A673 (cell line): Measurements from ENCODE around the gene VTCN1.

Source experiments
- EZH2 ChIP-seq: fragments of 200-600 bp; sonication (generic); IDR thresholded peaks from 2 replicates; pipeline ENCODE4 v1.6.1; 2017; ENCODE audit warnings: borderline replicate concordance, low read depth, mild to moderate bottlenecking, mixed read lengths, antibody characterized with exemption, low read length; ENCODE audit not compliant: poor library complexity, severe bottlenecking
- TF ChIP-seq, protein P1 (sequence below): fragments of 300-800, 200-600 bp; sonication (generic); conservative IDR thresholded peaks from 2 replicates; pipeline ENCODE4 v1.5.1; 2017; ENCODE audit warnings: low read depth, mild to moderate bottlenecking, antibody characterized with exemption, low read length, moderate library complexity, mixed read lengths

- TF ChIP-seq, protein P1, sequence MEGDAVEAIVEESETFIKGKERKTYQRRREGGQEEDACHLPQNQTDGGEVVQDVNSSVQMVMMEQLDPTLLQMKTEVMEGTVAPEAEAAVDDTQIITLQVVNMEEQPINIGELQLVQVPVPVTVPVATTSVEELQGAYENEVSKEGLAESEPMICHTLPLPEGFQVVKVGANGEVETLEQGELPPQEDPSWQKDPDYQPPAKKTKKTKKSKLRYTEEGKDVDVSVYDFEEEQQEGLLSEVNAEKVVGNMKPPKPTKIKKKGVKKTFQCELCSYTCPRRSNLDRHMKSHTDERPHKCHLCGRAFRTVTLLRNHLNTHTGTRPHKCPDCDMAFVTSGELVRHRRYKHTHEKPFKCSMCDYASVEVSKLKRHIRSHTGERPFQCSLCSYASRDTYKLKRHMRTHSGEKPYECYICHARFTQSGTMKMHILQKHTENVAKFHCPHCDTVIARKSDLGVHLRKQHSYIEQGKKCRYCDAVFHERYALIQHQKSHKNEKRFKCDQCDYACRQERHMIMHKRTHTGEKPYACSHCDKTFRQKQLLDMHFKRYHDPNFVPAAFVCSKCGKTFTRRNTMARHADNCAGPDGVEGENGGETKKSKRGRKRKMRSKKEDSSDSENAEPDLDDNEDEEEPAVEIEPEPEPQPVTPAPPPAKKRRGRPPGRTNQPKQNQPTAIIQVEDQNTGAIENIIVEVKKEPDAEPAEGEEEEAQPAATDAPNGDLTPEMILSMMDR = no peak
- no peak for TF ChIP-seq EZH2
Observed at GRCh38 chr1:117173006-117173405, 37.7 kb downstream of the VTCN1 start.
